HG02610 (cell line): Measurements from ENCODE around the gene UMODL1.
A peak's percentile ranks its signal among the peaks of the same experiment; 100 is the strongest.

Experiments used
- ATAC-seq: cut with Tn5 transposase; IDR thresholded peaks from one replicate; pipeline ENCODE4 v1.9.1; 2021; ENCODE audit warnings: mild to moderate bottlenecking, moderate library complexity; ENCODE audit not compliant: unreplicated experiment

Gene UMODL1

GRCh38 chr21:42057851-42058437 lies 13.2 kb upstream of the UMODL1 start:
- ATAC-seq, result no peak

- ATAC-seq, result no peak
Observed at GRCh38 chr21:42058631-42059111, 12.4 kb upstream of the UMODL1 start.

GRCh38 chr21:42059141-42059540 lies 12.0 kb upstream of the UMODL1 start:
- ATAC-seq, result no peak

GRCh38 chr21:42059721-42060120 lies 11.4 kb upstream of the UMODL1 start:
- no peak for ATAC-seq

GRCh38 chr21:42060166-42060565 lies 11.0 kb upstream of the UMODL1 start:
- no peak for ATAC-seq

GRCh38 chr21:42061195-42061985 lies 9.7 kb upstream of the UMODL1 start:
- peak; percentile 56 for ATAC-seq

- ATAC-seq, result no peak
Observed at GRCh38 chr21:42061986-42062235, 9.2 kb upstream of the UMODL1 start.

GRCh38 chr21:42062236-42063022 lies 8.7 kb upstream of the UMODL1 start:
- ATAC-seq, result peak; percentile 35

GRCh38 chr21:42063191-42063570 lies 7.9 kb upstream of the UMODL1 start:
- ATAC-seq, result no peak

GRCh38 chr21:42063571-42064521 lies 7.3 kb upstream of the UMODL1 start:
- ATAC-seq, result no peak

GRCh38 chr21:42066521-42066920 lies 4.6 kb upstream of the UMODL1 start:
- ATAC-seq, result no peak

- no peak for ATAC-seq
Observed at GRCh38 chr21:42067531-42068255, 3.4 kb upstream of the UMODL1 start.

- no peak for ATAC-seq
Observed at GRCh38 chr21:42068256-42068545, 2.9 kb upstream of the UMODL1 start.

- ATAC-seq, result no peak
Observed at GRCh38 chr21:42068592-42068991, 2.5 kb upstream of the UMODL1 start.

- ATAC-seq, result no peak
Observed at GRCh38 chr21:42069327-42069726, 1.8 kb upstream of the UMODL1 start.

GRCh38 chr21:42069843-42070242 lies 1.3 kb upstream of the UMODL1 start:
- no peak for ATAC-seq

GRCh38 chr21:42073145-42074099 lies 2.3 kb downstream of the UMODL1 start:
- no peak for ATAC-seq

GRCh38 chr21:42075686-42076471 lies 4.8 kb downstream of the UMODL1 start:
- no peak for ATAC-seq
